T-cell (primary cell): ENCODE data around the gene MYF6. TPM values are rescaled to one million over a fixed set of nuclear protein-coding genes. Genes with fewer than 3 reads are reported as not detected.

Experiments used
- ATAC-seq, 4 experiments: fragments of 200-7000 bp in 3 of 4; fragments of 150-1000 bp in 1 of 4; cut with Tn5 transposase; replicated peaks in 1 of 4; 1 replicate in 3 of 4; 2 replicates in 1 of 4; pipeline ENCODE4 v1.10.0; 2021; ENCODE audit warnings: moderate library complexity in 3 of 4, mild to moderate bottlenecking in 2 of 4, moderate number of reproducible peaks in 1 of 4
- CTCF ChIA-PET, 2 donors: fragments of 300-600 bp; sonication (Branson Sonifier 250); formaldehyde crosslinking; loops; one replicate each; lab custom pipeline; 2022; ENCODE audit warnings: antibody characterized with exemption in 2 of 2; lab: Charles Lee
- POLR2A ChIA-PET, 2 donors: fragments of 300-600 bp; sonication (Branson Sonifier 250); formaldehyde crosslinking; loops; one replicate each; lab custom pipeline; 2022; ENCODE audit warnings: antibody characterized with exemption in 2 of 2; lab: Charles Lee
- DNase-seq, 35 experiments: peaks; one replicate each; pipeline versions ENCODE4 v3.0.0 to v3.0.0-alpha.2; 2013 to 2023
- H3K27ac ChIP-seq: one replicate; pipeline ENCODE4 v1.5.1; 2013; ENCODE audit warnings: low read length
- H3K27me3 ChIP-seq, 2 experiments: replicated peaks in 1 of 2; 1 replicate in 1 of 2; 2 replicates in 1 of 2; pipeline versions ENCODE4 v1.6.1 to v1.7.0; 2013; ENCODE audit warnings: low read length in 1 of 2, mixed read lengths in 1 of 2; ENCODE audit not compliant: control insufficient read depth in 2 of 2, insufficient read depth in 2 of 2; ENCODE audit errors: extremely low read depth in 1 of 2
- H3K36me3 ChIP-seq, 2 donors: 1 replicate in 1 of 2; 2 replicates in 1 of 2; pipeline versions ENCODE4 v1.6.1 to v1.7.0; 2013; ENCODE audit warnings: low read length in 1 of 2; ENCODE audit not compliant: control insufficient read depth in 2 of 2, insufficient read depth in 1 of 2; ENCODE audit errors: extremely low read depth in 1 of 2
- H3K4me1 ChIP-seq, 2 experiments: 1 replicate in 1 of 2; 2 replicates in 1 of 2; pipeline versions ENCODE4 v1.6.1 to v1.7.0; 2013; ENCODE audit warnings: low read length in 2 of 2, mixed read lengths in 1 of 2; ENCODE audit not compliant: insufficient read depth in 2 of 2, control insufficient read depth in 1 of 2; ENCODE audit errors: extremely low read depth in 1 of 2
- H3K4me3 ChIP-seq, 2 donors: 1 replicate in 1 of 2; 2 replicates in 1 of 2; pipeline versions ENCODE4 v1.5.1 to v1.7.0; 2013; ENCODE audit warnings: mild to moderate bottlenecking in 2 of 2, low read length in 1 of 2, moderate library complexity in 1 of 2; ENCODE audit not compliant: control insufficient read depth in 1 of 2; ENCODE audit errors: extremely low read depth in 1 of 2
- H3K9me3 ChIP-seq: 2 replicates; pipeline ENCODE4 v1.7.0; 2013
- H3K27ac Mint-ChIP-seq, 2 donors: one replicate each; pipeline ENCODE4 v1.8.0; 2020 to 2021; ENCODE audit warnings: mild to moderate bottlenecking in 2 of 2, mixed read lengths in 2 of 2
- H3K27me3 Mint-ChIP-seq, 2 donors: one replicate each; pipeline ENCODE4 v1.8.0; 2021 to 2022; ENCODE audit warnings: mixed read lengths in 2 of 2
- H3K36me3 Mint-ChIP-seq: one replicate; pipeline ENCODE4 v1.8.0; 2021; ENCODE audit warnings: mixed read lengths
- H3K4me1 Mint-ChIP-seq, 3 donors: one replicate each; pipeline ENCODE4 v1.8.0; 2020 to 2022; ENCODE audit warnings: mixed read lengths in 3 of 3, mild to moderate bottlenecking in 1 of 3
- H3K4me3 Mint-ChIP-seq, 3 donors: one replicate each; pipeline ENCODE4 v1.8.0; 2020 to 2022; ENCODE audit warnings: mild to moderate bottlenecking in 3 of 3, mixed read lengths in 3 of 3, moderate library complexity in 3 of 3
- H3K9me3 Mint-ChIP-seq, 3 donors: one replicate each; pipeline ENCODE4 v1.8.0; 2020 to 2022; ENCODE audit warnings: mixed read lengths in 3 of 3
- WGBS: methylation state at CpG from one replicate; pipeline ENCODE4 v1.1.5; 2013; ENCODE audit warnings: missing lambda C conversion rate; ENCODE audit not compliant: insufficient coverage; 5-methylcytosine and 5-hydroxymethylcytosine counted together
- total RNA-seq, 35 experiments: library from RNA in 6 of 35; stranded (reverse) in 6 of 35; fragments of 120-200 nt in 1 of 35; gene quantifications; one replicate each; pipeline versions ENCODE4 v1.2.1 to v1.2.4 and lab custom pipeline; 2013 to 2026

Gene MYF6
- total RNA-seq, 5 donors from 2014 or later (not counting 1 experiment from before 2014, with no cell fraction given): not detected

DNA sequence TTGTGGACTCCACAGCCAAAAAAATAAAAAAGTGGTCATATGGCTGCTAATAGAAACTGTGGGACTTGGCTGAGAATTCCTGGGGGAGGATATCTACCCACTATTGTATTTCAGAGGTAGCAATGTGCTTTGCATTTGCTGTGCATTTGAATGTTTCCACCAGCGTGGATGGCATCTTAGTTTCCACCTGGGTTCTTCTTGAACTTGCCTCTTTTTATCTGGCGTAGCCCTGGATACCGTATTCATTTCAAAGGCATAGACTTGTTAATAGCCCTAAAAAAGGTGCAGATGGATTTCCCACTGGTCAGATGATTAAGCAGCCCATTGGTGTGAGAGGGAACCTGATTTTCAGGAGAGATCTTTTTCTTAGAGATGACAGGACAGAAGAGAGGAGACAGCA, 7.4 kb downstream of the MYF6 start:
- Histone ChIP-seq H3K27ac (no peak overlapping the region), H3K4me1 (no peaks in the 10 kb centered on the region), H3K36me3 (no peaks in the 10 kb centered on the region), H3K9me3 (no peaks in the 10 kb centered on the region), H3K27me3 (peaks cover 17 to 20% of the 10 kb centered on the region in 2 experiments), H3K4me3 (no peak overlapping the region)
- Mint-ChIP-seq H3K36me3 (no peaks in the 10 kb centered on the region), H3K27me3 (peaks cover 25 to 32% of the 10 kb centered on the region in 2 donors), H3K9me3 (no peaks in the 10 kb centered on the region), H3K4me3 (no peak overlapping the region), H3K4me1 (peaks cover 0 to 4% (median 0%) of the 10 kb centered on the region in 3 donors), H3K27ac (no peak overlapping the region)
- WGBS: 62% methylated on average over 3 of the region's 3 CpGs
- ChIA-PET POLR2A (no interaction called here), CTCF (no interaction called here)
- ATAC-seq: no peak
- no peak for DNase-seq

- H3K9me3 ChIP-seq: no peaks in the 10 kb centered on the region
- no peak for ATAC-seq
- DNase-seq: no peak
- H3K4me1 ChIP-seq: no peaks in the 10 kb centered on the region
- peaks cover 0 to 4% (median 0%) of the 10 kb centered on the region in 3 donors for H3K4me1 Mint-ChIP-seq
- ChIA-PET POLR2A (no interaction called here), CTCF (no interaction called here)
- no peak overlapping the region for H3K27ac Mint-ChIP-seq
- no peaks in the 10 kb centered on the region for H3K9me3 Mint-ChIP-seq
- no peaks in the 10 kb centered on the region for H3K36me3 Mint-ChIP-seq
- no peak overlapping the region for H3K4me3 Mint-ChIP-seq
- H3K27ac ChIP-seq: no peak overlapping the region
- H3K36me3 ChIP-seq: no peaks in the 10 kb centered on the region
- H3K27me3 ChIP-seq: peaks cover 17 to 20% of the 10 kb centered on the region in 2 experiments
- no peak overlapping the region for H3K4me3 ChIP-seq
- peaks cover 21 to 31% of the 10 kb centered on the region in 2 donors for H3K27me3 Mint-ChIP-seq
- 21% methylated on average over 8 of the region's 10 CpGs for WGBS
These were observed 8.3 kb downstream of the MYF6 start for GRCh38 chr12:80715713-80716249.

- Histone ChIP-seq H3K27me3 (peaks cover 17 to 20% of the 10 kb centered on the region in 2 experiments), H3K27ac (no peak within 1 kb of the TSS), H3K4me1 (no peaks in the 10 kb centered on the region), H3K4me3 (no peak within 1 kb of the TSS), H3K36me3 (no peaks in the 10 kb centered on the region), H3K9me3 (no peaks in the 10 kb centered on the region)
- WGBS: 20% methylated on average over 31 of the region's 45 CpGs
- Mint-ChIP-seq H3K9me3 (no peaks in the 10 kb centered on the region), H3K27ac (no peak within 1 kb of the TSS), H3K27me3 (peaks cover 21 to 31% of the 10 kb centered on the region in 2 donors), H3K36me3 (no peaks in the 10 kb centered on the region), H3K4me3 (no peak within 1 kb of the TSS), H3K4me1 (peaks cover 0 to 4% (median 0%) of the 10 kb centered on the region in 3 donors)
- ATAC-seq: no peak
- ChIA-PET CTCF (no interaction called here), POLR2A (no interaction called here)
- DNase-seq: no peak
These were observed 9.4 kb downstream of the MYF6 start, which contains the start of gene MYF5 for GRCh38 chr12:80716696-80717469. Gene MYF5 (plus strand): TSS chr12:80716912. CDS start chr12:80717064, 152 bp downstream.

- Mint-ChIP-seq H3K4me1 (peaks cover 0 to 4% (median 0%) of the 10 kb centered on the region in 3 donors), H3K4me3 (no peak overlapping the region), H3K27ac (no peak overlapping the region), H3K27me3 (peaks cover 21 to 26% of the 10 kb centered on the region in 2 donors), H3K9me3 (no peaks in the 10 kb centered on the region), H3K36me3 (no peaks in the 10 kb centered on the region)
- no CpG with 5 or more reads among the region's 4 CpGs for WGBS
- H3K27me3 ChIP-seq: peaks cover 15 to 20% of the 10 kb centered on the region in 2 experiments
- H3K27ac ChIP-seq: no peak overlapping the region
- H3K36me3 ChIP-seq: no peaks in the 10 kb centered on the region
- DNase-seq (no peak), ATAC-seq (no peak)
- no peaks in the 10 kb centered on the region for H3K9me3 ChIP-seq
- no peaks in the 10 kb centered on the region for H3K4me1 ChIP-seq
- ChIA-PET POLR2A (no interaction called here), CTCF (no interaction called here)
- H3K4me3 ChIP-seq: no peak overlapping the region
These were observed 10.4 kb downstream of the MYF6 start for GRCh38 chr12:80717856-80718255.

GRCh38 chr12:80720516-80720915, 13.1 kb downstream of the MYF6 start:
- ChIA-PET POLR2A (interaction anchor here in 1 of 2 donors (0.7 kb wide), 1 partner anchor 8 kb away, joined by 3 read pairs; no protein-coding TSS in a partner anchor), CTCF (interaction anchor here in 1 of 2 donors (0.6 kb wide), 1 partner anchor 430 kb away, joined by 3 read pairs; no protein-coding TSS in a partner anchor)
- Histone ChIP-seq H3K4me1 (no peaks in the 10 kb centered on the region), H3K9me3 (no peaks in the 10 kb centered on the region), H3K4me3 (no peak overlapping the region), H3K27me3 (peaks cover 9 to 16% of the 10 kb centered on the region in 2 experiments), H3K27ac (no peak overlapping the region), H3K36me3 (no peaks in the 10 kb centered on the region)
- H3K9me3 Mint-ChIP-seq: no peaks in the 10 kb centered on the region
- ATAC-seq: no peak
- WGBS: no CpG with 5 or more reads among the region's 1 CpG
- no peak overlapping the region for H3K4me3 Mint-ChIP-seq
- no peaks in the 10 kb centered on the region for H3K36me3 Mint-ChIP-seq
- H3K27me3 Mint-ChIP-seq: peaks cover 9 to 13% of the 10 kb centered on the region in 2 donors
- no peaks in the 10 kb centered on the region for H3K4me1 Mint-ChIP-seq
- no peak overlapping the region for H3K27ac Mint-ChIP-seq
- DNase-seq: no peak

GRCh38 chr12:80721326-80721725, 13.9 kb downstream of the MYF6 start:
- ATAC-seq: no peak
- DNase-seq: no peak
- Mint-ChIP-seq H3K27ac (no peak overlapping the region), H3K36me3 (no peaks in the 10 kb centered on the region), H3K4me1 (no peaks in the 10 kb centered on the region), H3K27me3 (peaks cover 1 to 5% of the 10 kb centered on the region in 2 donors), H3K9me3 (peaks cover 0 to 4% (median 0%) of the 10 kb centered on the region in 3 donors), H3K4me3 (no peak overlapping the region)
- Histone ChIP-seq H3K4me1 (no peaks in the 10 kb centered on the region), H3K36me3 (no peaks in the 10 kb centered on the region), H3K27ac (no peak overlapping the region), H3K27me3 (peaks cover 8 to 11% of the 10 kb centered on the region in 2 experiments), H3K9me3 (no peaks in the 10 kb centered on the region), H3K4me3 (no peak overlapping the region)
- CTCF ChIA-PET: no interaction called here
- POLR2A ChIA-PET: no interaction called here
- no CpG with 5 or more reads among the region's 3 CpGs for WGBS
